Hepatocyte (in vitro differentiated cells): Measurements from ENCODE around the gene GRIK4.

Experiments used
- CTCF ChIP-seq: fragments of 200-600 bp; sonication (generic); IDR thresholded peaks from 2 replicates; pipeline ENCODE4 v1.5.1; 2016; ENCODE audit warnings: antibody characterized with exemption, mild to moderate bottlenecking; ENCODE audit not compliant: poor library complexity
- EZH2 ChIP-seq: fragments of 200-600 bp; sonication (generic); IDR thresholded peaks from 2 replicates; pipeline ENCODE4 v1.6.1; 2016; ENCODE audit warnings: antibody characterized with exemption, mild to moderate bottlenecking, borderline replicate concordance

- TF ChIP-seq CTCF (no peak), EZH2 (no peak)
These were observed 207.8 kb downstream of the GRIK4 start for GRCh38 chr11:120719348-120719747.
